GM12878 (cell line): Measurements from ENCODE around the gene SOX30. TPM values are rescaled to one million over a fixed set of nuclear protein-coding genes. Genes with fewer than 3 reads are reported as not detected.

Experiments
- ATAC-seq: fragments of 200-7000 bp; cut with Tn5 transposase; 3 replicates; pipeline ENCODE4 v1.9.1; 2020; ENCODE audit warnings: mild to moderate bottlenecking, moderate library complexity
- BruUV-seq: library from RNA; stranded (reverse); fragments of 400-500 nt; replicated peaks from 2 replicates; lab custom pipeline; 2021; lab: Mats Ljungman, UMichigan
- CTCF ChIA-PET: fragments of 300-600 bp; sonication (Branson Sonifier 250); formaldehyde crosslinking; extraction: SDS; loops from one replicate; lab custom pipeline; 2021; ENCODE audit warnings: inconsistent platforms; lab: Yijun Ruan, JAX
- POLR2A ChIA-PET: fragments of 350-600 bp; formaldehyde crosslinking; extraction: SDS; loops from one replicate; lab custom pipeline; 2021; ENCODE audit warnings: inconsistent platforms; lab: Charles Lee
- RAD21 ChIA-PET: fragments of 300-600 bp; sonication (Branson Sonifier 250); formaldehyde crosslinking; loops from one replicate; lab custom pipeline; 2023; ENCODE audit warnings: antibody characterized with exemption; ENCODE audit not compliant: unreplicated experiment; lab: Charles Lee
- SMC1A ChIA-PET: fragments of 300-600 bp; sonication (Branson Sonifier 250); formaldehyde crosslinking; loops from one replicate; lab custom pipeline; 2023; ENCODE audit not compliant: unreplicated experiment, uncharacterized antibody; lab: Charles Lee
- DNase-seq: peaks from one replicate; pipeline ENCODE4 v3.0.0-alpha.2; 2011; ENCODE audit warnings: low read depth, low spot score
- FAIRE-seq: peaks from 3 replicates; lab custom pipeline; 2011; peaks lifted over from hg19 to GRCh38; lab: Jason Lieb, UNC
- H2AFZ ChIP-seq: 2 replicates; pipeline ENCODE4 v1.6.0; 2011; ENCODE audit warnings: low read depth, low read length, control low read depth; ENCODE audit not compliant: control insufficient read depth
- H3K27ac ChIP-seq: 2 replicates; pipeline ENCODE4 v1.5.1; 2011; ENCODE audit warnings: control low read depth; ENCODE audit not compliant: control insufficient read depth, insufficient read depth
- H3K27me3 ChIP-seq, 2 experiments: replicated peaks in 1 of 2; 2 replicates each; pipeline versions ENCODE4 v1.6.0 to v1.6.1; 2011; ENCODE audit warnings: low read length in 1 of 2; ENCODE audit not compliant: control insufficient read depth in 2 of 2, insufficient read depth in 2 of 2
- H3K36me3 ChIP-seq, 2 experiments: 2 replicates each; pipeline ENCODE4 v1.5.1; 2011; ENCODE audit warnings: low read length in 1 of 2; ENCODE audit not compliant: control insufficient read depth in 2 of 2, insufficient read depth in 2 of 2
- H3K4me1 ChIP-seq: 2 replicates; pipeline ENCODE4 v1.6.1; 2011; ENCODE audit warnings: mild to moderate bottlenecking, low read length, moderate library complexity, mixed read lengths; ENCODE audit not compliant: control insufficient read depth, insufficient read depth
- H3K4me2 ChIP-seq: 2 replicates; pipeline ENCODE4 v1.6.0; 2011; ENCODE audit warnings: control low read depth; ENCODE audit not compliant: control insufficient read depth, insufficient read depth
- H3K4me3 ChIP-seq: fragments of 200-600 bp; sonication (generic); 2 replicates; pipeline ENCODE4 v1.5.1; 2016
- H3K79me2 ChIP-seq: 2 replicates; pipeline ENCODE4 v1.6.0; 2011; ENCODE audit warnings: low read length; ENCODE audit not compliant: control insufficient read depth, insufficient read depth
- H3K9ac ChIP-seq: 2 replicates; pipeline ENCODE4 v1.8.0; 2011; ENCODE audit warnings: low read length, control low read depth, mixed read lengths; ENCODE audit not compliant: control insufficient read depth, insufficient read depth
- H3K9me3 ChIP-seq: replicated peaks from 3 replicates; pipeline ENCODE4 v1.5.1; 2011; ENCODE audit warnings: mild to moderate bottlenecking, low read length; ENCODE audit not compliant: control insufficient read depth, insufficient read depth
- H4K20me1 ChIP-seq: 2 replicates; pipeline ENCODE4 v1.6.0; 2011; ENCODE audit not compliant: control insufficient read depth, insufficient read depth
- BCL11A ChIP-seq: IDR thresholded peaks from 2 replicates; pipeline ENCODE4 v1.6.1; 2011; ENCODE audit warnings: low read depth, low read length
- CBX3 ChIP-seq: fragments of 200-600 bp; sonication (generic); IDR thresholded peaks from 2 replicates; pipeline ENCODE4 v1.6.1; 2016; ENCODE audit warnings: low read depth, borderline replicate concordance
- CEBPB ChIP-seq, 2 experiments: fragments of 150-350 bp in 1 of 2; IDR thresholded peaks; 2 replicates each; pipeline ENCODE4 v1.6.1; 2012 to 2014; ENCODE audit warnings: low read depth in 2 of 2, low read length in 2 of 2, borderline replicate concordance in 1 of 2, inconsistent platforms in 1 of 2
- DPF2 ChIP-seq: fragments of 450-650 bp; IDR thresholded peaks from 2 replicates; pipeline ENCODE4 v1.6.1; 2017; ENCODE audit warnings: mild to moderate bottlenecking
- ELK1 ChIP-seq: IDR thresholded peaks from 2 replicates; pipeline ENCODE4 v1.6.1; 2012; ENCODE audit warnings: low read depth, low read length, improper control_type of control experiment
- FOS ChIP-seq: IDR thresholded peaks from 3 replicates; pipeline ENCODE4 v1.6.1; 2011; ENCODE audit warnings: borderline replicate concordance; ENCODE audit not compliant: insufficient read length; ENCODE audit errors: extremely low read depth
- IKZF1 ChIP-seq: fragments of 450-650 bp; conservative IDR thresholded peaks from 2 replicates; pipeline ENCODE4 v1.6.1; 2017; ENCODE audit warnings: antibody characterized with exemption, mild to moderate bottlenecking
- MTA3 ChIP-seq: IDR thresholded peaks from 2 replicates; pipeline ENCODE4 v1.6.1; 2012; ENCODE audit warnings: low read length, inconsistent platforms, borderline replicate concordance
- MXI1 ChIP-seq: fragments of 150-350 bp; IDR thresholded peaks from 2 replicates; pipeline ENCODE4 v1.6.1; 2011; ENCODE audit warnings: low read depth, mild to moderate bottlenecking, inconsistent platforms, low read length, improper control_type of control experiment
- MYC ChIP-seq: IDR thresholded peaks from 2 replicates; pipeline ENCODE4 v1.6.1; 2011; ENCODE audit warnings: mild to moderate bottlenecking, low read length, moderate library complexity, inconsistent platforms; ENCODE audit not compliant: insufficient read depth, insufficient replicate concordance, insufficient read length, severe bottlenecking
- NFXL1 ChIP-seq: fragments of 450-650 bp; IDR thresholded peaks from 2 replicates; pipeline ENCODE4 v1.6.1; 2017; ENCODE audit warnings: antibody characterized with exemption, mild to moderate bottlenecking, borderline replicate concordance
- POLR2A ChIP-seq: IDR thresholded peaks from 2 replicates; pipeline ENCODE4 v1.6.1; 2011; ENCODE audit warnings: low read depth, mild to moderate bottlenecking, low read length
- POU2F2 ChIP-seq: IDR thresholded peaks from 3 replicates; pipeline ENCODE4 v1.6.1; 2011; ENCODE audit warnings: low read depth, mild to moderate bottlenecking, low read length, borderline replicate concordance
- RUNX3 ChIP-seq: IDR thresholded peaks from 2 replicates; pipeline ENCODE4 v1.6.1; 2012; ENCODE audit warnings: low read length, inconsistent platforms
- SIX5 ChIP-seq: IDR thresholded peaks from 2 replicates; pipeline ENCODE4 v1.6.1; 2011; ENCODE audit warnings: mild to moderate bottlenecking, low read depth, low read length, moderate library complexity; ENCODE audit not compliant: severe bottlenecking
- SMC3 ChIP-seq: IDR thresholded peaks from 2 replicates; pipeline ENCODE4 v1.6.1; 2011; ENCODE audit warnings: low read length, improper control_type of control experiment, borderline replicate concordance
- SPI1 ChIP-seq: IDR thresholded peaks from 2 replicates; pipeline ENCODE4 v1.6.1; 2011; ENCODE audit warnings: low read depth, mild to moderate bottlenecking, low read length, moderate library complexity, borderline replicate concordance; ENCODE audit not compliant: insufficient read depth
- ZNF24 ChIP-seq: fragments of 450-650 bp; IDR thresholded peaks from 2 replicates; pipeline ENCODE4 v1.6.1; 2017; ENCODE audit warnings: antibody characterized with exemption, mild to moderate bottlenecking
- ZNF274 ChIP-seq: IDR thresholded peaks from one replicate; pipeline ENCODE4 v1.8.0; 2011; ENCODE audit not compliant: insufficient read length, insufficient read depth
- ZNF384 ChIP-seq: IDR thresholded peaks from 2 replicates; pipeline ENCODE4 v1.6.1; 2012; ENCODE audit warnings: low read depth, mild to moderate bottlenecking, low read length, improper control_type of control experiment, borderline replicate concordance
- ZSCAN29 ChIP-seq: fragments of 450-650 bp; IDR thresholded peaks from 2 replicates; pipeline ENCODE4 v1.6.1; 2017; ENCODE audit warnings: mild to moderate bottlenecking, moderate library complexity
- WGBS: methylation state at CpG from one replicate; pipeline ENCODE4 v1.1.6; 2016; ENCODE audit warnings: low lambda C conversion rate; ENCODE audit not compliant: insufficient replicate concordance, insufficient coverage; ENCODE audit errors: missing lambda C conversion rate; 5-methylcytosine and 5-hydroxymethylcytosine counted together
- in situ Hi-C: fragments of 300-500 bp; cut with MboI; formaldehyde crosslinking; loops from 9 replicates; pipeline ENCODE4 v1.14.3; 2018; ENCODE audit warnings: mixed read lengths
- intact Hi-C: fragments of 100-400 bp; cut with micrococcal nuclease; formaldehyde crosslinking; loops from one replicate; pipeline ENCODE4 v1.14.2; 2022; ENCODE audit not compliant: unreplicated experiment
- polyA plus RNA-seq, 11 experiments: library from polyadenylated mRNA; depleted of rRNA in 4 of 11; unstranded in 6 of 11; stranded (reverse) in 5 of 11; fragments of >200 nt; fragmentation: Nextera tagmentation in 4 of 11; fragmentation: Illumina TruSeq in 1 of 11; extraction: Ambion mirVana in 4 of 11; extraction: Trizol in 1 of 11; gene quantifications; 1 replicate in 1 of 11; 2 replicates in 10 of 11; pipeline versions ENCODE4 v1.2.1 to v1.2.3, GENCODE V29; 2011 to 2016; ENCODE audit warnings: inconsistent platforms in 2 of 11, missing spikeins in 2 of 11, low read depth in 1 of 11
- total RNA-seq, 4 experiments: library from RNA; depleted of rRNA in 3 of 4; stranded (reverse); fragments of >200 nt in 3 of 4; fragmentation: Illumina TruSeq in 1 of 4; extraction: Trizol in 1 of 4; gene quantifications; 2 replicates each; pipeline versions ENCODE4 v1.2.1 to v1.2.3, GENCODE V29; 2013 to 2021
- TF ChIP-seq, protein P1 (sequence below): fragments of 450-650 bp; IDR thresholded peaks from 2 replicates; pipeline ENCODE4 v1.6.1; 2016; ENCODE audit warnings: mild to moderate bottlenecking

SOX30 gene
- total and polyA plus RNA-seq, 10 of the 15 experiments (the other 5 are each of a cell fraction or from before 2014, with no cell fraction given) = 0.06 to 0.32 (median 0.10) TPM; not detected in 2

GRCh38 chr5:157611571-157612476 is 40.4 kb downstream of the SOX30 start:
- Histone ChIP-seq H3K27ac (peak overlapping the region; percentile 69), H3K4me1 (peaks cover 38% of the 10 kb centered on the region), H3K4me2 (peak overlapping the region; percentile 12), H3K4me3 (no peak overlapping the region), H3K27me3 (no peaks in the 10 kb centered on the region), H3K9me3 (no peaks in the 10 kb centered on the region; the same call in 2 of the 3 replicates), H3K9ac (no peak overlapping the region), H4K20me1 (no peaks in the 10 kb centered on the region), H2AFZ (peak overlapping the region; percentile 3; the same call in 1 of the 2 replicates), H3K36me3 (no peaks in the 10 kb centered on the region), H3K79me2 (no peaks in the 10 kb centered on the region)
- peak; percentile 82 for ATAC-seq
- no peak for FAIRE-seq
- WGBS = 62% methylated on average over 10 of the region's 10 CpGs
- DNase-seq = peak; percentile 79
- ChIA-PET RAD21 (interaction anchor here (0.7 to 7.2 kb wide), 10 partner anchors 8 to 140 kb away, joined by 3 to 90 read pairs (median 4); partner anchors contain the start of gene C5orf52), SMC1A (interaction anchor here (0.7 to 11.6 kb wide), 22 partner anchors 8 to 145 kb away, joined by 3 to 142 read pairs (median 5); no protein-coding TSS in a partner anchor), CTCF (interaction anchor here (0.6 to 3.0 kb wide), 9 partner anchors 14 to 142 kb away, joined by 3 to 13 read pairs (median 4); partner anchors contain the start of gene THG1L), POLR2A (interaction anchor here (0.6 to 3.3 kb wide), 5 partner anchors 16 to 92 kb away, joined by 3 to 19 read pairs (median 5); no protein-coding TSS in a partner anchor)
- BruUV-seq = TSS peak; percentile 82
- intact Hi-C loops = loop anchor here (2.0 to 5.0 kb wide), 2 partner anchors 15 to 40 kb away; no protein-coding TSS in a partner anchor
- in situ Hi-C loops = no loop called here
- TF ChIP-seq FOS = no peak
- TF ChIP-seq MYC = no peak
- TF ChIP-seq MTA3 = peak; percentile 97
- no peak for TF ChIP-seq ZSCAN29
- TF ChIP-seq, protein P1, sequence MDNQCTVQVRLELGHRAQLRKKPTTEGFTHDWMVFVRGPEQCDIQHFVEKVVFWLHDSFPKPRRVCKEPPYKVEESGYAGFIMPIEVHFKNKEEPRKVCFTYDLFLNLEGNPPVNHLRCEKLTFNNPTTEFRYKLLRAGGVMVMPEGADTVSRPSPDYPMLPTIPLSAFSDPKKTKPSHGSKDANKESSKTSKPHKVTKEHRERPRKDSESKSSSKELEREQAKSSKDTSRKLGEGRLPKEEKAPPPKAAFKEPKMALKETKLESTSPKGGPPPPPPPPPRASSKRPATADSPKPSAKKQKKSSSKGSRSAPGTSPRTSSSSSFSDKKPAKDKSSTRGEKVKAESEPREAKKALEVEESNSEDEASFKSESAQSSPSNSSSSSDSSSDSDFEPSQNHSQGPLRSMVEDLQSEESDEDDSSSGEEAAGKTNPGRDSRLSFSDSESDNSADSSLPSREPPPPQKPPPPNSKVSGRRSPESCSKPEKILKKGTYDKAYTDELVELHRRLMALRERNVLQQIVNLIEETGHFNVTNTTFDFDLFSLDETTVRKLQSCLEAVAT = no peak; the same call in none of the 2 replicates
- peak; percentile 99 for TF ChIP-seq SPI1
- peak in 1 of 2 experiments; percentile 88; a peak in 1 of 4 replicates for TF ChIP-seq CEBPB (IDR thresholded peaks at IDR 0.05; ENCODE audit: borderline replicate concordance in 1 of 2, low read depth in 2 of 2, low read length in 2 of 2)
- TF ChIP-seq CBX3 = no peak
- peak; percentile 82; the same call in 1 of the 3 replicates for TF ChIP-seq POU2F2
- TF ChIP-seq SMC3 = peak; percentile 12; the same call in 1 of the 2 replicates
- TF ChIP-seq DPF2 = peak; percentile 94
- TF ChIP-seq SIX5 = no peak
- no peak for TF ChIP-seq ZNF274
- TF ChIP-seq IKZF1 = peak; percentile 98
- no peak for TF ChIP-seq POLR2A
- no peak; the same call in 1 of the 2 replicates for TF ChIP-seq ZNF24
- TF ChIP-seq ZNF384 = no peak
- TF ChIP-seq ELK1 = no peak
- peak; percentile 98 for TF ChIP-seq BCL11A
- TF ChIP-seq NFXL1 = no peak
- TF ChIP-seq RUNX3 = peak; percentile 94
- no peak for TF ChIP-seq MXI1
